UCSD-AML1 (cell line): ENCODE measurements around the gene AMN1.
"Not testable (repeated sequence)": the region's sequence is repeated elsewhere in the genome, so short reads cannot be mapped to it uniquely, and the experiment has no call there.

Experiments
- DNase-seq: peaks from one replicate; lab custom pipeline; 2025; ENCODE audit not compliant: unreplicated experiment; lab: John Stamatoyannopoulos, UW

AMN1 gene

DNA sequence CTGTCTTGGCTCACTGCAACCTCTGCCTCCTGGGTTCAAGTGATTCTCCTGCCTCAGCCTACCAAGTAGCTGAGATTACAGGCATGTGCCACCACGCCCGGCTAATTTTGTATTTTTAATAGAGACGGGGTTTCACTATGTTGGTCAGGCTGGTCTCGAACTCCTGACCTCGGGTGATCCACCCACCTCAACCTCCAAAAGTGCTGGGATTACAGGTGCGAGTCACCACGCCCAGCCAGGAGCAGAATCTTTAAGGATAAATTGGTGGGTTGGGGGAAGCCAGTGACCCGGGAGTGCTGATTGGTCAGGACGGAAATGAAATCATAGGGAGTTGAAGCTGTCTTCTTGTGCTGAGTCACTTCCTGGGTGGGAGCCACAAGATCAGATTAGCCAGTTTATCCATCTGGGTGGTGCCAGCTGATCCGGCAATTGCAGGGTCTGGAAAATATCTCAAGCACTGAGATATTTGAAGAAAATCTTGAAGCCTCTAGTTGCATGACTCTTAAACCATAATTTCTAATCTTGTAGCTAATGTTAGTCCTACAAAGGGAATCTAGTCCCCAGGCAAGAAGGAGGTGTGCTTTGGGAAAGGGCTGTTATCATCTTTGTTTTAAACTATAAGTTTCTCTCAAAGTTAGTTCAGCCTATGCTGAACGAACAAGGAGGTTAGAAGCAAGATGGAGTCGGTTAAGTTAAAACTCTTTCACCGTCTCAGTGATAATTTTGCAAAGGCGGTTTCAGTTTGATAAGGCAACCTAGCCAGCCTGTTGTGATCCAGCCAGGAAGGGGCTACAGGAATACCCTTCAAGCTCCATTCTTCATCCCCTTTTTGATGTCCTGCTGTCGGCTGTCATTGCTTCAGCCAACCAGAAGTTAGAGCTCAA is 5.0 kb upstream of the AMN1 start:
- not testable (repeated sequence) for DNase-seq

- DNase-seq = no peak
Measured at GRCh38 chr12:31732926-31733548, 4.2 kb upstream of the AMN1 start.

GRCh38 chr12:31731203-31731602 is 2.4 kb upstream of the AMN1 start:
- not testable (repeated sequence) for DNase-seq

DNA sequence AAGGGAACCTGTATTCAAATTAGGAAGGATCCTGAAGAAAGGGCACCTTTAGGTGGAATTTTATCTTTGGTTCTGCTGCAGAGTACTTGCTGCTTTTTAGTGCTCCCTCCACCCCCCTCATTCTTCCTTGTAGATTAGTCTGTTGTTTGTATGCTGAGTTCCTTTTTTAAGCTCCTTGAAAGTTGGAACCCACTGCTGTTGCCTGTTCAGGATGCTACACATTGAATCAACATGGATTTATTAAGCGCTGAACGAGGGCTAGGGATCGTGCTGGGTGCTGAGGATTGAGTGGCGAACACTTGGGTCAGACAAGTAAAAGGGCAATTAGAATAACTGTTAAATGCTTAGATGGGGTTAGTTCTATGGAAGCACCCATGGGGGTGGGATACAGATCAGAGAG is 884 bp upstream of the AMN1 start:
- DNase-seq = no peak

DNA sequence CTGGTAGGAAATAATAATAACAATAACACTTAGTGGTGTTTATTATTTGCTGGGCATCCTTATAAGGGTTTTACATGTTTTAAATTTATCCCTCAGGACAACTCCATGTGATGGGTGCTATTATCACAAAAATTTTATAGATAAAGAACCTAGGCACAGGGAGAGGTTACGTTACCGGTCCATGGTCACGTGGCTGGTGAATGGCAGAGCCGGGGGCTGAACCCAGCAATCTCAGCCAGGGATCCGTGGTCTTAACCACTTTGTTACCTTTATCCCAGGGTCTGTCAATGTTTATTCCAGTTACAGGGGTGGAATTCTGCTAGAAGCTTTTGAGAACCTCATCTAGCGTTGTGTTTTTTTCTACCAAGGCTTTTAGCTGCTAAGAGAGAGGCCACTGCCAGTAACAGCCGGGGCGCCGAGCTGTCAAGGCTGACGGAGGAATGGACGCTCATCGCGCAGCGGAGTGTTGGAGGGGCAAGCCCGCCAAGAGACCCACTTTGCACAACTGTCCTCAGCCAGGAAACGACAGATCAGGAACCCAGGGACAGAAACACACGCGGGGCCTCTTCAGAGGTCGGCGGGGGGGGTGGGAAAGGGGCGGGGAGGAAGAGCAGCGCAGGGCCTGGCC is 418 bp downstream of the AMN1 start:
- no peak for DNase-seq

GRCh38 chr12:31727192-31727591 is 1.6 kb downstream of the AMN1 start:
- DNase-seq = no peak

- DNase-seq = no peak
Measured at GRCh38 chr12:31726575-31726974, 2.2 kb downstream of the AMN1 start.

DNA sequence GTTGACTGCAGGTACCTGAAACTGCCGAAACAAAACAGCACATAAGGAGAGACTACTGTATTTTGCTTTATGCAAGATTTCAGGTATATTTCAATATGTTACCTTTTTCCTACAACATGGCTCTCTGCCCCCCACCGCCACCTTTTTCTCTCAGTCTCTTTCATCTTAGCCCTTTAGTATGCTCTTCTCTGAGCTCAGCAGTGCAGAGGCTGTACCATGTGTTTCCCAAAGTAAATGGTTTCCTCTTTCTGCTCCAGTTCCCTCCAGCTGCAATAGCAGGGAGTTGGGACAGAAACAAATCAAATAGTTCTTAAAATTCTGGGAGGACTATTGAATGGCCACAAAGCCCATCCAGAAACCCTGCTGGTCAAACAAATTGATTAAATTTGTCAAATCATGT is 4.3 kb downstream of the AMN1 start:
- no peak for DNase-seq

DNA sequence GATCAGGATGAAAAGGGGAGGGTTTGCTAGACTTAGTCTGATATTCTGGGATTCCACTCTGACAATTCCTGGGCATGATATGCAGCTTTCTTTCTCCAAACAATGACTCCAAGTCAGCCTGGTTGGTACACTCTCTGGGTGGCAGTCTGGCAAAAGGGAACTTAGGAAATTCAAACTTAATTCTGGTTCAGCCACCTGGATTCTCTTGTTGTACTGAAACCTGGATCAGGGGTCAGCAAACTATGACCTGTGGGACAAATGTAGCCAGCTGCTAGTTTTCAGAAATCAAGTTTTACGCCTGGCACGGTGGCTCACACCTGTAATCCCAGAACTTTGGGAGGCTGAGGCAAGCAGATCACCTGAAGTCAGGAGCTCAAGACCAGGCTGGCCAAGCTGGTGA is 6.2 kb downstream of the AMN1 start:
- no peak for DNase-seq

- DNase-seq = not testable (repeated sequence)
Measured at GRCh38 chr12:31718542-31719198, 10.2 kb downstream of the AMN1 start.

DNA sequence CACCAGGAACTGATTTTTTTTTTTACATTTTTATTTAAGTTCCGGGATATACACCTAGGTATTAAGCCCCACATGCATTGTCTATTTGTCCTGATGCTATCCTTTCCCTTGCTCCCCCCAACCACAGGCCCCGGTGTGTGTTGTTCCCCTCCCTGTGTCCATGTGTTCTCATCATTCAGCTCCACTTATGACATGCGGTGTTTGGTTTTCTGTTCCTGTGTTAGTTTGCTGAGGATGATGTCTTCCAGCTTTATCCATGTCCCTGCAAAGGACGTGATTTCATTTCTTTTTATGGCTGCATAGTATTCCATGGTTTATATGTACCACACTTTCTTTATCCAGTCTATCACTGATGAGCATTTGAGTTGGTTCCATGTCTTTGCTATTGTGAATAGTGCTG is 11.8 kb downstream of the AMN1 start:
- DNase-seq = not testable (repeated sequence)

GRCh38 chr12:31715283-31715825 is 13.5 kb downstream of the AMN1 start:
- DNase-seq = no peak

DNA sequence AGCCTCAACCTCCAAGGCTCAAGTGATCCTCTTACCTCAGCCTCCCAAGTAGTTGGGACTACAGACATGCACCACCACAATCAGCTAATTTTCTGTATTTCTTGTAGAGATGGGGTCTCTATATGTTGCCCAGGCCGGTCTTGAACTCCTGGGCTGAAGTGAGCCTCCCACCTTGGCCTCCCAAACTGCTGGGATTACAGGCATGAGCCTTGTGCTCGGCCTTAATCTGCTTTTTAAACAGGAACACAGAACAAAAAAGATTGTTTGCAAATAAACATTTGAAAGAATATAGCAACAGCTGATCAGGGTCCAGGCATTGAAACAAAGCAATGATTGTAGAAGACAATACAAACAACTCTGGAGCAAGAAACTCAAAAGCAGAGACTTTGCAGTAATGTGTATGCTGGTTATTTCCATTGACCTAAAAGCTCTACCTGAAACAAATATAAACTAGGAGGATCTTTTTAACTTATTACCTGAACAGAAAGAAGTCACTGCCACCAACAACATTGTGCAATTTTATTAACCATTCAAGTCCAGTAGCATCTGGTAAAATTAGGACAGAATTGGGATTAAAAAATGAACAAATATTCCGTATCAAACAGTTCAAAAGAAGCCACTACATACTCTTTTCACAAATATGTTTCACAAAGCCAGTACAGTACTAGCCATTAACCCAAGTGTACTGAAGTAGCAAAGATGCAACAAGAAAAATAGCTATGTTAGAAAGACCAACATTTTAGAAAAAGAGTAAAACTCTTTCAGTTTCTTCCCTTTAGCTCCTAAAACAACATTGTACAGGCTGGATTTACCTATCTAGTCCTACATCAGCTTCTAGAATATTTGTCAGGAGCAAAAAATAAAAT is 14.2 kb downstream of the AMN1 start:
- no peak for DNase-seq

GRCh38 chr12:31712877-31713276 is 15.9 kb downstream of the AMN1 start:
- DNase-seq = no peak

- no peak for DNase-seq
Measured at GRCh38 chr12:31710021-31710818, 18.6 kb downstream of the AMN1 start.

GRCh38 chr12:31708118-31708517 is 20.7 kb downstream of the AMN1 start:
- not testable (repeated sequence) for DNase-seq

DNA sequence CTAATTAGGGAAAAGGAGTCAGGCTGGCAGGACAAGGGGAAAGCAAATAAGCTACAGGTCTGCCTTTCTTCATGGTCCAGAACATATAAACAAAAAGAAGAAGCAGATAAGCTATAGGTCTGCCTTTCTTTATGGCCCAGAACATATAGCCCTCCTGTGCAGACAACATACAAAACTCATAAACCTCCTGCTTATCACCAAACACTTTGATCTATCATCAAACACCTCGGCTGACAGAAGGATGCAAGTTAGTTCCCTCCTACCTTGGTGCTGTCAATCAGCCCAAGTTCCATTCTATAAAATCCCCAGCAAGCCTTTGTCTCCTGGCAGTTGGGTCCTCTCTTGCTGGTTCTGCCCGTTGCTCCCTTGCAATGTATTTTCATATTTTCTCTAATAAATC is 23.2 kb downstream of the AMN1 start:
- DNase-seq = no peak

DNA sequence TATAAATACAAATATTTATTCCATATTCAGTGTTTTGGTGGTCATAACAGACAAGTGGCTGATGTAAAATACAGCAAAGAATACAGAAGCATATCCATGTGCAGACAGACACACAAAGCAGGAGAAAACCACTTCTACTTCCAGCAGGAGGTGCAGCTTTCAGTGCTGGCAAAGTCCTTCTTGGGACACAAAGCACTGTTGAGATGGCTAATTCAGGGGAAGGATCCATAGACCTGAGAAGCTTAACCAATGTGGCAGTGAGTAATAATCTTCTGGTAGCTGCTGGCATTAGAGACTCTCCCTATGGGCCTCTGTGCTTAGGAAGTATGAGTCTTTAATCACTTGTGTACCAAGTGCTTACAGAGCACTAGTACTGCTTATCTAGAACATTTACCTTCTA is 26.8 kb downstream of the AMN1 start:
- no peak for DNase-seq

DNA sequence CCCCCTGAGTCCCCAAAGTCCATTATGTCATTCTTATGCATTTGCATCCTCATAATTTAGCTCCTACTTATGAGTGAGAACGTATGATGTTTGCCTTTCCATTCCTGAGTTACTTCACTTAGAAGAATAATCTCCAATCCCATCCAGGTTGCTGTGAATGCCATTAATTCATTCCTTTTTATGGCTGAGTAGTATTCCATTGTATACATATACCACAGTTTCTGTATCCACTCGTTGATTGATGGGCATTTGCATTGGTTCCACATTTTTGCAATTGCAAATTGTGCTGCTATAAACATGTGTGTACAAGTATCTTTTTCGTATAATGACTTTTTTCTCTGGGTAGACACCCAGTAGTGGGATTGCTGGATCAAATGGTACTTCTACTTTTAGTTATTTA is 38.9 kb downstream of the AMN1 start:
- DNase-seq = not testable (repeated sequence)
